Natural killer cell treated with Interleukin-12 subunit alpha and Interleukin-12 subunit beta and Interleukin-15 and Interleukin-18, amount 100 ng/mL, for 72 hours (primary cell): ENCODE results near the gene HAUS3. TPM values are rescaled to one million over a fixed set of nuclear protein-coding genes. Genes with fewer than 3 reads are reported as not detected.

ENCODE experiments used
- ATAC-seq, 2 donors: fragments of 150-1000 bp; cut with Tn5 transposase in 1 of 2; sonication (Bioruptor Pico), chemical (Tn5 transposase) in 1 of 2; 2 replicates each; pipeline ENCODE4 v1.10.0; 2021
- DNase-seq: peaks from one replicate; pipeline ENCODE4 v3.0.0; 2022; ENCODE audit warnings: low spot score
- H3K27ac Mint-ChIP-seq, 2 donors: 1 replicate in 1 of 2; 2 replicates in 1 of 2; pipeline ENCODE4 v1.8.0; 2022; ENCODE audit warnings: mixed read lengths in 2 of 2, mild to moderate bottlenecking in 1 of 2, moderate library complexity in 1 of 2
- H3K27me3 Mint-ChIP-seq, 2 donors: 1 replicate in 1 of 2; 2 replicates in 1 of 2; pipeline ENCODE4 v1.8.0; 2022; ENCODE audit warnings: mixed read lengths in 2 of 2
- H3K36me3 Mint-ChIP-seq: one replicate; pipeline ENCODE4 v1.8.0; 2022; ENCODE audit warnings: mixed read lengths
- H3K4me1 Mint-ChIP-seq, 2 donors: 1 replicate in 1 of 2; 2 replicates in 1 of 2; pipeline ENCODE4 v1.8.0; 2022; ENCODE audit warnings: low read depth in 2 of 2, mixed read lengths in 2 of 2, mild to moderate bottlenecking in 1 of 2
- H3K4me3 Mint-ChIP-seq: one replicate; pipeline ENCODE4 v1.8.0; 2022; ENCODE audit warnings: mixed read lengths
- H3K9me3 Mint-ChIP-seq: 2 replicates; pipeline ENCODE4 v1.8.0; 2022; ENCODE audit warnings: mixed read lengths
- total RNA-seq, 2 donors: library from RNA; stranded (reverse); gene quantifications; one replicate each; pipeline ENCODE4 v1.2.3, GENCODE V29; 2022

The HAUS3 gene
- total RNA-seq, 2 donors from 2014 or later, result 17.6 to 30.0 TPM

- Mint-ChIP-seq H3K27ac (no peak overlapping the region), H3K4me1 (peaks cover 3 to 5% of the 10 kb centered on the region in 2 donors), H3K36me3 (no peaks in the 10 kb centered on the region), H3K4me3 (no peak overlapping the region), H3K27me3 (no peaks in the 10 kb centered on the region), H3K9me3 (no peaks in the 10 kb centered on the region)
- no peak for DNase-seq
- no peak for ATAC-seq
These were observed 29.5 kb upstream of the HAUS3 start for GRCh38 chr4:2271279-2272025.

- Mint-ChIP-seq H3K9me3 (no peaks in the 10 kb centered on the region), H3K36me3 (no peaks in the 10 kb centered on the region), H3K4me1 (peaks cover 3 to 5% of the 10 kb centered on the region in 2 donors), H3K4me3 (no peak overlapping the region), H3K27me3 (no peaks in the 10 kb centered on the region), H3K27ac (no peak overlapping the region)
- ATAC-seq, result no peak
- DNase-seq, result no peak
These were observed 28.6 kb upstream of the HAUS3 start for GRCh38 chr4:2270341-2271165.

GRCh38 chr4:2269618-2270163 is 27.8 kb upstream of the HAUS3 start:
- H3K36me3 Mint-ChIP-seq, result no peaks in the 10 kb centered on the region
- H3K4me3 Mint-ChIP-seq, result no peak overlapping the region
- no peak for DNase-seq
- no peaks in the 10 kb centered on the region for H3K27me3 Mint-ChIP-seq
- no peak for ATAC-seq
- peaks cover 3 to 5% of the 10 kb centered on the region in 2 donors for H3K4me1 Mint-ChIP-seq
- no peak overlapping the region for H3K27ac Mint-ChIP-seq
- H3K9me3 Mint-ChIP-seq, result no peaks in the 10 kb centered on the region

GRCh38 chr4:2269206-2269531 is 27.2 kb upstream of the HAUS3 start:
- ATAC-seq (no peak), DNase-seq (no peak)
- no peak overlapping the region for H3K4me3 Mint-ChIP-seq
- H3K36me3 Mint-ChIP-seq, result no peaks in the 10 kb centered on the region
- H3K4me1 Mint-ChIP-seq, result peaks cover 3 to 5% of the 10 kb centered on the region in 2 donors
- no peak overlapping the region for H3K27ac Mint-ChIP-seq
- no peaks in the 10 kb centered on the region for H3K9me3 Mint-ChIP-seq
- H3K27me3 Mint-ChIP-seq, result no peaks in the 10 kb centered on the region

GRCh38 chr4:2268357-2269205 is 26.7 kb upstream of the HAUS3 start:
- no peak overlapping the region for H3K27ac Mint-ChIP-seq
- H3K36me3 Mint-ChIP-seq, result no peaks in the 10 kb centered on the region
- H3K4me1 Mint-ChIP-seq, result peaks cover 3 to 5% of the 10 kb centered on the region in 2 donors
- H3K27me3 Mint-ChIP-seq, result no peaks in the 10 kb centered on the region
- H3K9me3 Mint-ChIP-seq, result no peaks in the 10 kb centered on the region
- H3K4me3 Mint-ChIP-seq, result no peak overlapping the region
- ATAC-seq (no peak), DNase-seq (no peak)

- ATAC-seq (no peak), DNase-seq (no peak)
- Mint-ChIP-seq H3K27me3 (no peaks in the 10 kb centered on the region), H3K27ac (no peak overlapping the region), H3K9me3 (no peaks in the 10 kb centered on the region), H3K4me1 (peaks cover 0 to 2% of the 10 kb centered on the region in 2 donors), H3K4me3 (no peak overlapping the region), H3K36me3 (no peaks in the 10 kb centered on the region)
These were observed 25.9 kb upstream of the HAUS3 start for GRCh38 chr4:2267841-2268240.

- Mint-ChIP-seq H3K4me1 (peaks cover 0 to under 1% of the 10 kb centered on the region in 2 donors), H3K36me3 (no peaks in the 10 kb centered on the region), H3K27ac (no peak overlapping the region), H3K27me3 (no peaks in the 10 kb centered on the region), H3K9me3 (no peaks in the 10 kb centered on the region), H3K4me3 (no peak overlapping the region)
- ATAC-seq (no peak), DNase-seq (no peak)
These were observed 25.4 kb upstream of the HAUS3 start for GRCh38 chr4:2267320-2267811.

GRCh38 chr4:2266821-2267220 is 24.9 kb upstream of the HAUS3 start:
- no peak for ATAC-seq

GRCh38 chr4:2266181-2266580 is 24.3 kb upstream of the HAUS3 start:
- H3K4me1 Mint-ChIP-seq, result no peaks in the 10 kb centered on the region
- no peaks in the 10 kb centered on the region for H3K27me3 Mint-ChIP-seq
- DNase-seq, result no peak
- no peak overlapping the region for H3K27ac Mint-ChIP-seq
- no peak for ATAC-seq
- H3K36me3 Mint-ChIP-seq, result no peaks in the 10 kb centered on the region
- no peaks in the 10 kb centered on the region for H3K9me3 Mint-ChIP-seq
- H3K4me3 Mint-ChIP-seq, result no peak overlapping the region

More at GRCh38 chr4:2266821-2267220, 24.9 kb upstream of the HAUS3 start:
- no peaks in the 10 kb centered on the region for H3K27me3 Mint-ChIP-seq
- H3K4me1 Mint-ChIP-seq, result no peaks in the 10 kb centered on the region
- H3K4me3 Mint-ChIP-seq, result no peak overlapping the region
- no peaks in the 10 kb centered on the region for H3K9me3 Mint-ChIP-seq
- DNase-seq, result no peak
- H3K36me3 Mint-ChIP-seq, result no peaks in the 10 kb centered on the region
- H3K27ac Mint-ChIP-seq, result no peak overlapping the region

GRCh38 chr4:2265113-2266110 is 23.5 kb upstream of the HAUS3 start:
- H3K4me1 Mint-ChIP-seq, result no peaks in the 10 kb centered on the region
- ATAC-seq (no peak), DNase-seq (no peak)
- no peaks in the 10 kb centered on the region for H3K9me3 Mint-ChIP-seq
- H3K4me3 Mint-ChIP-seq, result no peak overlapping the region
- H3K27ac Mint-ChIP-seq, result no peak overlapping the region
- H3K36me3 Mint-ChIP-seq, result no peaks in the 10 kb centered on the region
- no peaks in the 10 kb centered on the region for H3K27me3 Mint-ChIP-seq

GRCh38 chr4:2264481-2265041 is 22.6 kb upstream of the HAUS3 start:
- no peaks in the 10 kb centered on the region for H3K36me3 Mint-ChIP-seq
- H3K9me3 Mint-ChIP-seq, result no peaks in the 10 kb centered on the region
- H3K4me3 Mint-ChIP-seq, result no peak overlapping the region
- H3K27me3 Mint-ChIP-seq, result no peaks in the 10 kb centered on the region
- no peak for DNase-seq
- no peaks in the 10 kb centered on the region for H3K4me1 Mint-ChIP-seq
- no peak for ATAC-seq
- H3K27ac Mint-ChIP-seq, result no peak overlapping the region

- peak overlapping the region; percentile 76 for H3K4me3 Mint-ChIP-seq
- H3K4me1 Mint-ChIP-seq, result no peaks in the 10 kb centered on the region
- no peak overlapping the region for H3K27ac Mint-ChIP-seq
These were observed 22.0 kb upstream of the HAUS3 start for GRCh38 chr4:2263926-2264321.

More at GRCh38 chr4:2263926-2264321, 22.0 kb upstream of the HAUS3 start:
- no peak for ATAC-seq
- no peaks in the 10 kb centered on the region for H3K36me3 Mint-ChIP-seq
- H3K9me3 Mint-ChIP-seq, result no peaks in the 10 kb centered on the region
- DNase-seq, result no peak
- H3K27me3 Mint-ChIP-seq, result no peaks in the 10 kb centered on the region
